ENCODE results near the gene XYLT1. TPM values are rescaled to one million over a fixed set of nuclear protein-coding genes. Genes with fewer than 3 reads are reported as not detected.

Gene XYLT1
- total and polyA plus RNA-seq, 9 of the 15 experiments (the other 6 are each of a cell fraction or from before 2014, with no cell fraction given), result 0.03 to 0.09 (median 0.08) TPM; not detected in 6

DNA sequence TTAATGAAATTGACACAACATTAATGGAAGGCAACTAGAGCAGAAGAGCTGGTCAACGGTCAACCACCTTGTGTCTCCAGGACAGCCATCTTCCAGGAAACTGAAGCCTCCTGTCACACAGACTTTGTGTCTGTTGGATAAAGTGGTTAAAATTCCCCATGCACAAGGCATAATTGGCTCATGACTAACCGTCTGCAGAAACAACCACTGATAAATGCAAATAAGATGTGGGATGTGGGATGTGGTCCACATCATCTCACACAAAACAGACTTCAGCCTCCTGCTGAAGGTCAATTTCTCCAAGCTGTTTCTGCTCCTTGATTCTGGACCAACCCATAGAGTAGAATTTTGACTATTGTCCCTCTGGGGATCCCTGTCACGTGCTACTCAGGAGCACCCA, 26.9 kb upstream of the XYLT1 start:
- Histone ChIP-seq H3K27ac (ENCODE audit: extremely low read depth, low read depth, low read length) (no peak overlapping the region), H3K9me1 (ENCODE audit: control insufficient read depth, insufficient read depth, low read length) (no peaks in the 10 kb centered on the region), H3K27me3 (ENCODE audit: control insufficient read depth in 2 of 2, insufficient read depth in 2 of 2, low read length in 2 of 2) (no peaks in the 10 kb centered on the region; a peak in 1 of 5 replicates), H3K79me2 (ENCODE audit: control insufficient read depth, insufficient read depth, low read length) (no peaks in the 10 kb centered on the region), H4K20me1 (replicated peaks; ENCODE audit: control insufficient read depth, insufficient read depth, low read length) (no peaks in the 10 kb centered on the region), H2AFZ (ENCODE audit: low read depth, low read length) (no peak overlapping the region), H3K9ac (ENCODE audit: insufficient read depth in 1 of 2, low read depth in 2 of 2, low read length in 2 of 2) (no peak overlapping the region), H3K4me1 (replicated peaks in 1 of 2; ENCODE audit: control insufficient read depth in 2 of 2, insufficient read depth in 2 of 2, low read length in 2 of 2) (no peaks in the 10 kb centered on the region), H3K4me2 (ENCODE audit: insufficient read depth, low read length) (no peak overlapping the region), H3K36me3 (ENCODE audit: control insufficient read depth, insufficient read depth, low read length) (no peaks in the 10 kb centered on the region), H3K9me3 (replicated peaks; ENCODE audit: control insufficient read depth, insufficient read depth, low read depth, low read length) (no peaks in the 10 kb centered on the region), H3K4me3 (no peak overlapping the region)
- 0% methylated on average over 3 of the region's 3 CpGs for WGBS (ENCODE audit: insufficient coverage, low coverage, missing lambda C conversion rate)
- intact Hi-C loops (cut with micrococcal nuclease) (no loop called here), in situ Hi-C loops (cut with MboI) (no loop called here)
- FAIRE-seq, result no peak
- no peak for ATAC-seq
- no TSS peak for BruUV-seq (replicated peaks)
- CTCF ChIA-PET (ENCODE audit: low intra/inter-chr PET ratio), result no interaction called here
- no peak for DNase-seq (ENCODE audit: extremely low read depth in 1 of 4, low spot score in 3 of 4)
- POLR2A ChIA-PET, result interaction anchor here (0.7 kb wide), 1 partner anchor 1699 kb away, joined by 3 read pairs; no protein-coding TSS in a partner anchor
- TF ChIP-seq SMARCA5 (IDR thresholded peaks at IDR 0.05), result no peak
- no peak for TF ChIP-seq ZNF431 (CRISPR knock-in tag; IDR thresholded peaks at IDR 0.05)
- TF ChIP-seq CREM (IDR thresholded peaks at IDR 0.05; ENCODE audit: low read depth), result no peak
- TF ChIP-seq HDGF (IDR thresholded peaks at IDR 0.05), result no peak
- no peak for TF ChIP-seq ZNF696 (CRISPR knock-in tag; conservative IDR thresholded peaks at IDR 0.05)
- no peak for TF ChIP-seq KAT8 (IDR thresholded peaks at IDR 0.05; ENCODE audit: low read depth)
- TF ChIP-seq PCBP1 (IDR thresholded peaks at IDR 0.05; ENCODE audit: low read depth, low read length, poor library complexity, severe bottlenecking), result no peak
- TF ChIP-seq, protein P1, sequence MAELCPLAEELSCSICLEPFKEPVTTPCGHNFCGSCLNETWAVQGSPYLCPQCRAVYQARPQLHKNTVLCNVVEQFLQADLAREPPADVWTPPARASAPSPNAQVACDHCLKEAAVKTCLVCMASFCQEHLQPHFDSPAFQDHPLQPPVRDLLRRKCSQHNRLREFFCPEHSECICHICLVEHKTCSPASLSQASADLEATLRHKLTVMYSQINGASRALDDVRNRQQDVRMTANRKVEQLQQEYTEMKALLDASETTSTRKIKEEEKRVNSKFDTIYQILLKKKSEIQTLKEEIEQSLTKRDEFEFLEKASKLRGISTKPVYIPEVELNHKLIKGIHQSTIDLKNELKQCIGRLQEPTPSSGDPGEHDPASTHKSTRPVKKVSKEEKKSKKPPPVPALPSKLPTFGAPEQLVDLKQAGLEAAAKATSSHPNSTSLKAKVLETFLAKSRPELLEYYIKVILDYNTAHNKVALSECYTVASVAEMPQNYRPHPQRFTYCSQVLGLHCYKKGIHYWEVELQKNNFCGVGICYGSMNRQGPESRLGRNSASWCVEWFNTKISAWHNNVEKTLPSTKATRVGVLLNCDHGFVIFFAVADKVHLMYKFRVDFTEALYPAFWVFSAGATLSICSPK (IDR thresholded peaks at IDR 0.05; ENCODE audit: borderline replicate concordance), result no peak
- no peak for TF ChIP-seq TCF7 (IDR thresholded peaks at IDR 0.05; ENCODE audit: borderline replicate concordance)
- TF ChIP-seq EGR1 (conservative IDR thresholded peaks at IDR 0.05), result no peak
- no peak for TF ChIP-seq HNRNPLL (IDR thresholded peaks at IDR 0.05; ENCODE audit: low read depth, low read length, poor library complexity, severe bottlenecking)
- no peak for TF ChIP-seq ZFX (CRISPR knock-in tag; IDR thresholded peaks at IDR 0.05)
- TF ChIP-seq, protein P2, sequence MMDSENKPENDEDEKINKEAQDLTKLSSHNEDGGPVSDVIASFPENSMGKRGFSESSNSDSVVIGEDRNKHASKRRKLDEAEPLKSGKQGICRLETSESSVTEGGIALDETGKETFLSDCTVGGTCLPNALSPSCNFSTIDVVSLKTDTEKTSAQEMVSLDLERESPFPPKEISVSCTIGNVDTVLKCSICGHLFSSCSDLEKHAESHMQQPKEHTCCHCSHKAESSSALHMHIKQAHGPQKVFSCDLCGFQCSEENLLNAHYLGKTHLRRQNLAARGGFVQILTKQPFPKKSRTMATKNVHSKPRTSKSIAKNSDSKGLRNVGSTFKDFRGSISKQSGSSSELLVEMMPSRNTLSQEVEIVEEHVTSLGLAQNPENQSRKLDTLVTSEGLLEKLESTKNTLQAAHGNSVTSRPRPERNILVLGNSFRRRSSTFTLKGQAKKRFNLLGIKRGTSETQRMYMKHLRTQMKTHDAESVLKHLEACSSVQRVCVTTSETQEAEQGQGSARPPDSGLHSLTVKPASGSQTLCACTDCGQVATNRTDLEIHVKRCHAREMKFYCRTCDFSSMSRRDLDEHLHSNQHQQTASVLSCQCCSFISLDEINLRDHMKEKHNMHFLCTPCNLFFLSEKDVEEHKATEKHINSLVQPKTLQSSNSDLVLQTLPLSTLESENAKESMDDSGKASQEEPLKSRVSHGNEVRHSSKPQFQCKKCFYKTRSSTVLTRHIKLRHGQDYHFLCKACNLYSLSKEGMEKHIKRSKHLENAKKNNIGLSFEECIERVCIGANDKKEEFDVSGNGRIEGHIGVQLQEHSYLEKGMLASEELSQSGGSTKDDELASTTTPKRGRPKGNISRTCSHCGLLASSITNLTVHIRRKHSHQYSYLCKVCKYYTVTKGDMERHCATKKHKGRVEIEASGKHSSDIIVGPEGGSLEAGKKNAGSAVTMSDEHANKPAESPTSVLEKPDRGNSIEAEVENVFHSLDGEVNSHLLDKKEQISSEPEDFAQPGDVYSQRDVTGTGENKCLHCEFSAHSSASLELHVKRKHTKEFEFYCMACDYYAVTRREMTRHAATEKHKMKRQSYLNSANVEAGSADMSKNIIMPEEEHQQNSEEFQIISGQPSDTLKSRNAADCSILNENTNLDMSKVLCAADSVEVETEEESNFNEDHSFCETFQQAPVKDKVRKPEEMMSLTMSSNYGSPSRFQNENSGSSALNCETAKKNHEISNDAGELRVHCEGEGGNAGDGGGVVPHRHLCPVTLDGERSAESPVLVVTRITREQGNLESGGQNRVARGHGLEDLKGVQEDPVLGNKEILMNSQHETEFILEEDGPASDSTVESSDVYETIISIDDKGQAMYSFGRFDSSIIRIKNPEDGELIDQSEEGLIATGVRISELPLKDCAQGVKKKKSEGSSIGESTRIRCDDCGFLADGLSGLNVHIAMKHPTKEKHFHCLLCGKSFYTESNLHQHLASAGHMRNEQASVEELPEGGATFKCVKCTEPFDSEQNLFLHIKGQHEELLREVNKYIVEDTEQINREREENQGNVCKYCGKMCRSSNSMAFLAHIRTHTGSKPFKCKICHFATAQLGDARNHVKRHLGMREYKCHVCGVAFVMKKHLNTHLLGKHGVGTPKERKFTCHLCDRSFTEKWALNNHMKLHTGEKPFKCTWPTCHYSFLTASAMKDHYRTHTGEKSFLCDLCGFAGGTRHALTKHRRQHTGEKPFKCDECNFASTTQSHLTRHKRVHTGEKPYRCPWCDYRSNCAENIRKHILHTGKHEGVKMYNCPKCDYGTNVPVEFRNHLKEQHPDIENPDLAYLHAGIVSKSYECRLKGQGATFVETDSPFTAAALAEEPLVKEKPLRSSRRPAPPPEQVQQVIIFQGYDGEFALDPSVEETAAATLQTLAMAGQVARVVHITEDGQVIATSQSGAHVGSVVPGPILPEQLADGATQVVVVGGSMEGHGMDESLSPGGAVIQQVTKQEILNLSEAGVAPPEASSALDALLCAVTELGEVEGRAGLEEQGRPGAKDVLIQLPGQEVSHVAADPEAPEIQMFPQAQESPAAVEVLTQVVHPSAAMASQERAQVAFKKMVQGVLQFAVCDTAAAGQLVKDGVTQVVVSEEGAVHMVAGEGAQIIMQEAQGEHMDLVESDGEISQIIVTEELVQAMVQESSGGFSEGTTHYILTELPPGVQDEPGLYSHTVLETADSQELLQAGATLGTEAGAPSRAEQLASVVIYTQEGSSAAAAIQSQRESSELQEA (IDR thresholded peaks at IDR 0.05; ENCODE audit: low read depth), result no peak

Measured in K562 (cell line).